GM13977 (cell line): ENCODE data around the gene CD58.

ENCODE experiments used
- DNase-seq: peaks from one replicate; pipeline ENCODE4 v3.0.0; 2012; ENCODE audit warnings: low spot score
- CTCF ChIP-seq: IDR thresholded peaks from 2 replicates; pipeline ENCODE4 v1.5.1; 2012; ENCODE audit warnings: mild to moderate bottlenecking, control low read depth; ENCODE audit not compliant: insufficient read depth; ENCODE audit errors: extremely low read depth, missing control alignments
- in situ Hi-C: fragments of 300-500 bp; cut with MboI; formaldehyde crosslinking; loops from one replicate; pipeline ENCODE4 v1.12.0; 2022; ENCODE audit warnings: low sequenced_read_pairs, low pct_unique_long_range_greater_than_20kb, mixed read lengths, inconsistent platforms; ENCODE audit not compliant: unreplicated experiment

The CD58 gene

GRCh38 chr1:116475850-116476218 is 95.0 kb downstream of the CD58 start:
- TF ChIP-seq CTCF, result no peak
- in situ Hi-C loops, result no loop called here
- no peak for DNase-seq

GRCh38 chr1:116474921-116475849 is 95.6 kb downstream of the CD58 start:
- TF ChIP-seq CTCF, result no peak
- DNase-seq, result no peak
- in situ Hi-C loops, result no loop called here

DNA sequence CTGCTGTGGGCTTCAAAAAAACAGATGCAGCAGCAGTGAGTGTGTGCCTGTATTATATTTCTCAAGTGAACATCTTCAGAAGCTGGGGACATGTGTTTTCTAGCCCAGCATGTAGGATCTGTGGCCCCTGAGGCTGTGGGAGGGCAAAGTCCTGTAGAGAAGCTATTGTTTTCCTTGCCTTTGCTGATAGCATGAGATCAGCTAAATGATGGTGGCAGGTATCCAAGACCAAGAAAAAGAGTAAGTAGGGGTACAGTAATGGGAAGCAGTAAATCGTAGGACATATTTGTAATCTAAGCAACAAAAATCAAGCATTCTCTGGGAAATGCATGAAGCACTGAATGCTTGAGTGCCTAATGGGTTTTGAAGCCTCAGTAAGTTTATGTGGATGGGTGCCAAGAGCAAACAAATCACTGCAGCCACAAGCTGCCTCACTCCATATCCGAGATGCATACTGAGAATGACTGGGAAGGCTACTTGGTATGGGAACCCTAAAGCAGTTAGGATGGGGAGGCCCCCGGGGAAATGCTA is 98.3 kb downstream of the CD58 start:
- DNase-seq, result no peak
- in situ Hi-C loops, result no loop called here

GRCh38 chr1:116471241-116471640 is 99.6 kb downstream of the CD58 start:
- no peak for TF ChIP-seq CTCF
- no peak for DNase-seq
- in situ Hi-C loops, result no loop called here

More for the DNA sequence above, 98.3 kb downstream of the CD58 start:
- no peak for TF ChIP-seq CTCF

DNA sequence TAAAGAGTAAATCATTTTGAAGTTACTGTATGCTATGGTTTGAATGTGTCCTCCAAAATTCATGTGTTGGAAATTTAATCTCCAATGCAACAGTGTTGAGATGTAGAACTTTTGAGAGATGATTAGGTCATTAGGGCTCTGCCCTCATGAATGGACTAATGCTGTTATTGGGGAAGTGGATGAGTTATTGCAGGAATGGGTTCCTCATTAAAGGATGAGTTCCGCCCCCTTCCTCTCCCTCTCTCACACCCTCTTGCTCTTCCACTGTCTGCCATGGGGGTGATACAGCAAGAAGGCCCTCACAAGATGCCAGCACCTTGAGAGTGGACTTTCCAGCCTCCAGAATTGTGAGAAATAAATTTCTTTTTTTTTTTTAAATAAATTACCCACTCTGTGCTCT is 100.2 kb downstream of the CD58 start:
- in situ Hi-C loops, result no loop called here
- no peak for DNase-seq
- no peak for TF ChIP-seq CTCF

GRCh38 chr1:116466810-116467557 is 103.8 kb downstream of the CD58 start:
- no peak for TF ChIP-seq CTCF
- DNase-seq, result no peak
- in situ Hi-C loops, result no loop called here
